Esophagus muscularis mucosa (tissue), 4 donors: ENCODE results near the gene ANKIB1. TPM values are rescaled to one million over a fixed set of nuclear protein-coding genes. Genes with fewer than 3 reads are reported as not detected.

Experiments used
- DNase-seq: peaks from one replicate; pipeline ENCODE4 v3.0.0-alpha.2; 2017; ENCODE audit errors: extremely low spot score
- H3K27ac ChIP-seq, 4 donors: fragments of 200-600 bp; sonication (generic); replicated peaks in 1 of 4; 1 replicate in 3 of 4; 2 replicates in 1 of 4; pipeline ENCODE4 v1.5.1; 2016 to 2019; ENCODE audit warnings: mild to moderate bottlenecking in 1 of 4
- H3K27me3 ChIP-seq, 4 donors: fragments of 200-600 bp; sonication (generic); one replicate each; pipeline versions ENCODE4 v1.5.1 to v1.6.0; 2016 to 2019
- H3K36me3 ChIP-seq, 4 donors: fragments of 200-600 bp; sonication (generic); one replicate each; pipeline ENCODE4 v1.5.1; 2016 to 2019
- H3K4me1 ChIP-seq, 4 donors: fragments of 200-600 bp; sonication (generic); one replicate each; pipeline ENCODE4 v1.5.1; 2016 to 2019
- H3K4me3 ChIP-seq, 4 donors: fragments of 200-600 bp; sonication (generic); 1 replicate in 2 of 4; 2 replicates in 2 of 4; pipeline ENCODE4 v1.5.1; 2016 to 2019; ENCODE audit warnings: mild to moderate bottlenecking in 4 of 4, moderate library complexity in 1 of 4
- H3K9me3 ChIP-seq, 4 donors: fragments of 200-600 bp; sonication (generic); 1 replicate in 3 of 4; 2 replicates in 1 of 4; pipeline ENCODE4 v1.5.1; 2016 to 2019
- CTCF ChIP-seq, 3 experiments: fragments of 200-600 bp in 2 of 3; fragments of 450-650 bp in 1 of 3; sonication (generic) in 2 of 3; IDR thresholded peaks; one replicate each; pipeline ENCODE4 v1.5.1; 2017 to 2019; ENCODE audit warnings: antibody characterized with exemption in 3 of 3, mild to moderate bottlenecking in 2 of 3, moderate library complexity in 1 of 3
- EP300 ChIP-seq: sonication (generic); formaldehyde crosslinking; IDR thresholded peaks from one replicate; pipeline ENCODE4 v1.6.1; 2017; ENCODE audit warnings: antibody characterized with exemption
- POLR2A ChIP-seq: fragments of 450-650 bp; IDR thresholded peaks from one replicate; pipeline ENCODE4 v1.6.1; 2017; ENCODE audit warnings: antibody characterized with exemption, moderate library complexity, mild to moderate bottlenecking, low read depth
- POLR2AphosphoS5 ChIP-seq, 2 donors: sonication (generic); formaldehyde crosslinking; IDR thresholded peaks; one replicate each; pipeline ENCODE4 v1.6.1; 2017; ENCODE audit warnings: antibody characterized with exemption in 2 of 2
- WGBS: methylation state at CpG from one replicate; pipeline ENCODE4 v1.1.5; 2018; 5-methylcytosine and 5-hydroxymethylcytosine counted together
- intact Hi-C: fragments of 100-400 bp; cut with DNase I; formaldehyde crosslinking; loops from one replicate; pipeline ENCODE4 v1.15.1; 2023
- total RNA-seq, 4 donors: library from RNA; depleted of rRNA; stranded (reverse); fragments of >200 nt; gene quantifications; one replicate each; pipeline versions ENCODE4 v1.1.0 to v1.2.1, GENCODE V29; 2016

The ANKIB1 gene
- total RNA-seq, 4 donors from 2014 or later, result 25.8 to 37.8 (median 28.6) TPM

- intact Hi-C loops, result no loop called here
- 95% methylated on average over 3 of the region's 3 CpGs for WGBS
- Histone ChIP-seq H3K36me3 (peaks cover 52 to 98% (median 83%) of the 10 kb centered on the region in 4 donors), H3K4me1 (no peaks in the 10 kb centered on the region), H3K9me3 (no peaks in the 10 kb centered on the region), H3K27me3 (no peaks in the 10 kb centered on the region), H3K4me3 (no peak overlapping the region), H3K27ac (no peak overlapping the region)
- TF ChIP-seq POLR2A, result no peak
- TF ChIP-seq CTCF (IDR thresholded peaks at IDR 0.05), result no peak
- TF ChIP-seq POLR2AphosphoS5 (IDR thresholded peaks at IDR 0.05), result no peak
- DNase-seq, result no peak
Observed at GRCh38 chr7:92221766-92222165, 24.0 kb upstream of the ANKIB1 start.

- H3K36me3 ChIP-seq, result peaks cover 23 to 92% (median 67%) of the 10 kb centered on the region in 4 donors
- WGBS, result 89% methylated on average over 4 of the region's 4 CpGs
- peaks cover 0 to 3% (median 0%) of the 10 kb centered on the region in 4 donors for H3K9me3 ChIP-seq
- TF ChIP-seq EP300, result no peak
- TF ChIP-seq POLR2A, result no peak
- no peak for TF ChIP-seq CTCF (IDR thresholded peaks at IDR 0.05)
- TF ChIP-seq POLR2AphosphoS5 (IDR thresholded peaks at IDR 0.05), result no peak
- H3K4me3 ChIP-seq, result no peak overlapping the region
- H3K4me1 ChIP-seq, result no peaks in the 10 kb centered on the region
- DNase-seq, result no peak
- intact Hi-C loops, result no loop called here
- H3K27ac ChIP-seq, result no peak overlapping the region
- no peaks in the 10 kb centered on the region for H3K27me3 ChIP-seq
Observed at GRCh38 chr7:92226981-92227380, 18.8 kb upstream of the ANKIB1 start.

GRCh38 chr7:92228100-92228499 lies 17.7 kb upstream of the ANKIB1 start:
- TF ChIP-seq POLR2A, result no peak
- TF ChIP-seq EP300, result no peak
- no peak for TF ChIP-seq CTCF (IDR thresholded peaks at IDR 0.05)
- no peak for TF ChIP-seq POLR2AphosphoS5 (IDR thresholded peaks at IDR 0.05)
- H3K36me3 ChIP-seq, result peaks cover 23 to 92% (median 64%) of the 10 kb centered on the region in 4 donors
- WGBS, result 98% methylated on average over 2 of the region's 2 CpGs
- H3K27ac ChIP-seq, result no peak overlapping the region
- intact Hi-C loops, result no loop called here
- no peaks in the 10 kb centered on the region for H3K27me3 ChIP-seq
- no peaks in the 10 kb centered on the region for H3K4me1 ChIP-seq
- H3K9me3 ChIP-seq, result peaks cover 0 to 3% (median 0%) of the 10 kb centered on the region in 4 donors
- no peak for DNase-seq
- H3K4me3 ChIP-seq, result no peak overlapping the region

GRCh38 chr7:92228742-92229141 lies 17.0 kb upstream of the ANKIB1 start:
- Histone ChIP-seq H3K4me3 (no peak overlapping the region), H3K36me3 (peaks cover 23 to 92% (median 66%) of the 10 kb centered on the region in 4 donors), H3K27ac (no peak overlapping the region), H3K9me3 (peaks cover 0 to 3% (median 0%) of the 10 kb centered on the region in 4 donors), H3K4me1 (no peaks in the 10 kb centered on the region), H3K27me3 (no peaks in the 10 kb centered on the region)
- intact Hi-C loops, result no loop called here
- WGBS, result 100% methylated on average over 2 of the region's 2 CpGs
- DNase-seq, result no peak
- TF ChIP-seq CTCF (IDR thresholded peaks at IDR 0.05), result no peak
- TF ChIP-seq POLR2AphosphoS5 (IDR thresholded peaks at IDR 0.05), result no peak
- no peak for TF ChIP-seq EP300
- TF ChIP-seq POLR2A, result no peak

GRCh38 chr7:92230547-92230946 lies 15.2 kb upstream of the ANKIB1 start:
- 84% methylated on average over 2 of the region's 2 CpGs for WGBS
- intact Hi-C loops, result no loop called here
- TF ChIP-seq POLR2A (no peak), EP300 (no peak), POLR2AphosphoS5 (IDR thresholded peaks at IDR 0.05) (no peak), CTCF (IDR thresholded peaks at IDR 0.05) (no peak)
- H3K4me1 ChIP-seq, result no peaks in the 10 kb centered on the region
- peaks cover 20 to 92% (median 67%) of the 10 kb centered on the region in 4 donors for H3K36me3 ChIP-seq
- peaks cover 0 to 3% (median 0%) of the 10 kb centered on the region in 4 donors for H3K9me3 ChIP-seq
- H3K27ac ChIP-seq, result no peak overlapping the region
- DNase-seq, result no peak
- no peak overlapping the region for H3K4me3 ChIP-seq
- H3K27me3 ChIP-seq, result no peaks in the 10 kb centered on the region
